GM12878 (cell line): ENCODE results near the gene GDF15. TPM values are rescaled to one million over a fixed set of nuclear protein-coding genes. Genes with fewer than 3 reads are reported as not detected.

Experiments
- ASH2L ChIP-seq: fragments of 300-600, 200-600 bp; sonication (generic); IDR thresholded peaks from 2 replicates; pipeline ENCODE4 v1.6.1; 2017; ENCODE audit warnings: low read depth, mild to moderate bottlenecking, borderline replicate concordance
- CBFB ChIP-seq: IDR thresholded peaks from 2 replicates; pipeline ENCODE4 v1.6.1; 2016; ENCODE audit warnings: antibody characterized with exemption, low read depth
- CBX3 ChIP-seq: fragments of 200-600 bp; sonication (generic); IDR thresholded peaks from 2 replicates; pipeline ENCODE4 v1.6.1; 2016; ENCODE audit warnings: low read depth, borderline replicate concordance
- FOXM1 ChIP-seq: IDR thresholded peaks from 2 replicates; pipeline ENCODE4 v1.6.1; 2012; ENCODE audit warnings: low read depth, mild to moderate bottlenecking, inconsistent platforms, low read length, moderate library complexity
- IRF4 ChIP-seq: IDR thresholded peaks from 2 replicates; pipeline ENCODE4 v1.6.1; 2011; ENCODE audit warnings: low read depth, low read length
- MEF2A ChIP-seq: IDR thresholded peaks from 2 replicates; pipeline ENCODE4 v1.6.1; 2011; ENCODE audit warnings: low read depth, mild to moderate bottlenecking, low read length, moderate library complexity; ENCODE audit not compliant: insufficient read depth
- NFYB ChIP-seq: IDR thresholded peaks from 2 replicates; pipeline ENCODE4 v1.6.1; 2011; ENCODE audit warnings: low read depth, mild to moderate bottlenecking, low read length, improper control_type of control experiment, moderate library complexity; ENCODE audit not compliant: insufficient read depth
- POLR2A ChIP-seq: IDR thresholded peaks from 2 replicates; pipeline ENCODE4 v1.6.1; 2011; ENCODE audit warnings: low read depth, mild to moderate bottlenecking, low read length
- PRDM15 ChIP-seq: fragments of 450-650 bp; formaldehyde crosslinking; IDR thresholded peaks from 2 replicates; pipeline ENCODE4 v1.4.0; 2020; ENCODE audit warnings: mild to moderate bottlenecking, moderate library complexity
- TCF7 ChIP-seq: IDR thresholded peaks from 2 replicates; pipeline ENCODE4 v1.6.1; 2014; ENCODE audit warnings: antibody characterized with exemption, borderline replicate concordance
- polyA plus RNA-seq, 11 experiments: library from polyadenylated mRNA; depleted of rRNA in 4 of 11; unstranded in 6 of 11; stranded (reverse) in 5 of 11; fragments of >200 nt; fragmentation: Nextera tagmentation in 4 of 11; fragmentation: Illumina TruSeq in 1 of 11; extraction: Ambion mirVana in 4 of 11; extraction: Trizol in 1 of 11; gene quantifications; 1 replicate in 1 of 11; 2 replicates in 10 of 11; pipeline versions ENCODE4 v1.2.1 to v1.2.3, GENCODE V29; 2011 to 2016; ENCODE audit warnings: inconsistent platforms in 2 of 11, missing spikeins in 2 of 11, low read depth in 1 of 11
- total RNA-seq, 4 experiments: library from RNA; depleted of rRNA in 3 of 4; stranded (reverse); fragments of >200 nt in 3 of 4; fragmentation: Illumina TruSeq in 1 of 4; extraction: Trizol in 1 of 4; gene quantifications; 2 replicates each; pipeline versions ENCODE4 v1.2.1 to v1.2.3, GENCODE V29; 2013 to 2021

Gene GDF15
- total and polyA plus RNA-seq, 10 of the 15 experiments (the other 5 are each of a cell fraction or from before 2014, with no cell fraction given) = 0.11 to 3.6 (median 1.6) TPM; not detected in 1

- TF ChIP-seq MEF2A (no peak), CBX3 (no peak), IRF4 (no peak), FOXM1 (no peak), CBFB (no peak), PRDM15 (no peak), POLR2A (no peak), TCF7 (no peak), NFYB (no peak), ASH2L (no peak)
- TF ChIP-seq, all 136 proteins: peak for 0
Measured at GRCh38 chr19:18390065-18390907, 4.3 kb downstream of the GDF15 start (continued).
